Panc1 (cell line): ENCODE results near the gene EPHB1. TPM values are rescaled to one million over a fixed set of nuclear protein-coding genes. Genes with fewer than 3 reads are reported as not detected.

ENCODE experiments used
- ATAC-seq: fragments of 200-7000 bp; cut with Tn5 transposase; 2 replicates; pipeline ENCODE4 v1.9.1; 2020; ENCODE audit warnings: mild to moderate bottlenecking, moderate library complexity
- BruUV-seq: library from RNA; stranded (reverse); fragments of 400-500 nt; replicated peaks from 2 replicates; lab custom pipeline; 2021; lab: Mats Ljungman, UMichigan
- CTCF ChIA-PET: fragments of 300-600 bp; sonication (Branson Sonifier 250); formaldehyde crosslinking; loops from one replicate; lab custom pipeline; 2022; ENCODE audit warnings: antibody characterized with exemption; lab: Charles Lee
- POLR2A ChIA-PET: fragments of 300-600 bp; sonication (Branson Sonifier 250); formaldehyde crosslinking; loops from one replicate; lab custom pipeline; 2022; ENCODE audit warnings: antibody characterized with exemption; lab: Charles Lee
- DNase-seq: peaks from one replicate; pipeline ENCODE4 v3.0.0-alpha.2; 2010; ENCODE audit warnings: low read depth, low spot score
- H3K27ac ChIP-seq: 2 replicates; pipeline ENCODE4 v1.5.1; 2011; ENCODE audit warnings: mild to moderate bottlenecking, low read length, inconsistent platforms
- H3K27me3 ChIP-seq: fragments of 200-500 bp; sonication (Bioruptor generic); 2 replicates; pipeline ENCODE4 v1.6.0; 2014; ENCODE audit warnings: low read length, inconsistent platforms; ENCODE audit not compliant: control insufficient read depth, insufficient read depth
- H3K36me3 ChIP-seq: fragments of 200-500 bp; sonication (Bioruptor generic); 2 replicates; pipeline ENCODE4 v1.5.1; 2014; ENCODE audit warnings: inconsistent platforms, mild to moderate bottlenecking, low read length, moderate library complexity; ENCODE audit not compliant: control insufficient read depth, insufficient read depth
- H3K4me1 ChIP-seq: 2 replicates; pipeline ENCODE4 v1.5.1; 2011; ENCODE audit warnings: inconsistent platforms, mild to moderate bottlenecking, low read length, moderate library complexity; ENCODE audit not compliant: control insufficient read depth, insufficient read depth
- H3K4me3 ChIP-seq, 2 experiments: 2 replicates each; pipeline ENCODE4 v1.5.1; 2011 to 2012; ENCODE audit warnings: low read depth in 2 of 2, low read length in 2 of 2, mild to moderate bottlenecking in 2 of 2, inconsistent platforms in 1 of 2, moderate library complexity in 1 of 2
- H3K9me3 ChIP-seq: fragments of 200-500 bp; sonication (Bioruptor generic); 2 replicates; pipeline ENCODE4 v1.5.1; 2014; ENCODE audit warnings: low read depth, mild to moderate bottlenecking, inconsistent platforms, low read length, moderate library complexity; ENCODE audit not compliant: control insufficient read depth, insufficient read depth
- POLR2AphosphoS5 ChIP-seq: IDR thresholded peaks from 2 replicates; pipeline ENCODE4 v1.6.1; 2012; ENCODE audit warnings: mild to moderate bottlenecking, low read depth, low read length, moderate library complexity
- SIN3A ChIP-seq: IDR thresholded peaks from 2 replicates; pipeline ENCODE4 v1.6.1; 2012; ENCODE audit warnings: low read depth, mild to moderate bottlenecking, low read length, moderate library complexity, borderline replicate concordance; ENCODE audit not compliant: insufficient read depth
- TCF7L2 ChIP-seq: IDR thresholded peaks from 2 replicates; pipeline ENCODE4 v1.6.1; 2011; ENCODE audit warnings: mild to moderate bottlenecking, low read depth, low read length, inconsistent platforms
- in situ Hi-C: cut with HindIII; loops from 2 replicates; pipeline ENCODE4 v1.10.0; 2016; ENCODE audit warnings: low sequenced_read_pairs, low pct_unique_long_range_greater_than_20kb
- intact Hi-C: fragments of 100-400 bp; cut with micrococcal nuclease; formaldehyde crosslinking; loops from one replicate; pipeline ENCODE4 v1.10.0; 2022; ENCODE audit not compliant: unreplicated experiment
- total RNA-seq: library from RNA; stranded (reverse); gene quantifications from one replicate; pipeline ENCODE4 v1.2.1, GENCODE V29; 2021; ENCODE audit not compliant: unreplicated experiment
- TF ChIP-seq, protein P1 (sequence below): fragments of 450-650 bp; IDR thresholded peaks from 2 replicates; pipeline ENCODE4 v1.5.1; 2017; ENCODE audit warnings: mild to moderate bottlenecking
- TF ChIP-seq, protein P2 (sequence below), 2 experiments: IDR thresholded peaks; 2 replicates each; pipeline ENCODE4 v1.6.1; 2011 to 2012; ENCODE audit warnings: low read depth in 2 of 2, control low read depth in 1 of 2, low read length in 1 of 2, mild to moderate bottlenecking in 1 of 2, moderate library complexity in 1 of 2; ENCODE audit not compliant: insufficient read depth in 1 of 2

EPHB1 gene
- total RNA-seq, 1 experiment from 2014 or later = 0.46 TPM

DNA sequence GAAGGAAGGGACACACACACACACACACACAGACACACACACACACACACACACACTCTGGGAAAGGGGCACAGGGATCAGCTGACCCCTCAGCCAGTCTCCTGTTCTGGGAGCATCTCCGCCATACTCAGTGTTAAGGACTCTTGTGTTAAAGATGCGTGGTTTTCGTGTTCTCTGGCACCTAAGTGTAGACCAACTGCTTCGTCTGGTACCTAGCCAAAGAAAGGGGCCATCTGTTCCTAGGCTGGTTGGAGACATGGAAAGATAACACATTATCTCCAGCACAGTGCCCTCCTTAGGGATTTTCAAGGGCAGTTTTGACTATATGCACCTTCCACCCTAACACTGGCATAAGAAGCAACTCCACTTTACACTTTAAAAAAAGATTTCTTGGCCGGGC lies 65.1 kb downstream of the EPHB1 start:
- H3K4me1 ChIP-seq = no peaks in the 10 kb centered on the region
- peaks cover 2% of the 10 kb centered on the region; the same call in 1 of the 2 replicates for H3K27me3 ChIP-seq
- TF ChIP-seq, protein P1, sequence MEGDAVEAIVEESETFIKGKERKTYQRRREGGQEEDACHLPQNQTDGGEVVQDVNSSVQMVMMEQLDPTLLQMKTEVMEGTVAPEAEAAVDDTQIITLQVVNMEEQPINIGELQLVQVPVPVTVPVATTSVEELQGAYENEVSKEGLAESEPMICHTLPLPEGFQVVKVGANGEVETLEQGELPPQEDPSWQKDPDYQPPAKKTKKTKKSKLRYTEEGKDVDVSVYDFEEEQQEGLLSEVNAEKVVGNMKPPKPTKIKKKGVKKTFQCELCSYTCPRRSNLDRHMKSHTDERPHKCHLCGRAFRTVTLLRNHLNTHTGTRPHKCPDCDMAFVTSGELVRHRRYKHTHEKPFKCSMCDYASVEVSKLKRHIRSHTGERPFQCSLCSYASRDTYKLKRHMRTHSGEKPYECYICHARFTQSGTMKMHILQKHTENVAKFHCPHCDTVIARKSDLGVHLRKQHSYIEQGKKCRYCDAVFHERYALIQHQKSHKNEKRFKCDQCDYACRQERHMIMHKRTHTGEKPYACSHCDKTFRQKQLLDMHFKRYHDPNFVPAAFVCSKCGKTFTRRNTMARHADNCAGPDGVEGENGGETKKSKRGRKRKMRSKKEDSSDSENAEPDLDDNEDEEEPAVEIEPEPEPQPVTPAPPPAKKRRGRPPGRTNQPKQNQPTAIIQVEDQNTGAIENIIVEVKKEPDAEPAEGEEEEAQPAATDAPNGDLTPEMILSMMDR = no peak
- no peak for TF ChIP-seq POLR2AphosphoS5
- TF ChIP-seq SIN3A = no peak
- no peak for TF ChIP-seq TCF7L2
- TF ChIP-seq, protein P2, sequence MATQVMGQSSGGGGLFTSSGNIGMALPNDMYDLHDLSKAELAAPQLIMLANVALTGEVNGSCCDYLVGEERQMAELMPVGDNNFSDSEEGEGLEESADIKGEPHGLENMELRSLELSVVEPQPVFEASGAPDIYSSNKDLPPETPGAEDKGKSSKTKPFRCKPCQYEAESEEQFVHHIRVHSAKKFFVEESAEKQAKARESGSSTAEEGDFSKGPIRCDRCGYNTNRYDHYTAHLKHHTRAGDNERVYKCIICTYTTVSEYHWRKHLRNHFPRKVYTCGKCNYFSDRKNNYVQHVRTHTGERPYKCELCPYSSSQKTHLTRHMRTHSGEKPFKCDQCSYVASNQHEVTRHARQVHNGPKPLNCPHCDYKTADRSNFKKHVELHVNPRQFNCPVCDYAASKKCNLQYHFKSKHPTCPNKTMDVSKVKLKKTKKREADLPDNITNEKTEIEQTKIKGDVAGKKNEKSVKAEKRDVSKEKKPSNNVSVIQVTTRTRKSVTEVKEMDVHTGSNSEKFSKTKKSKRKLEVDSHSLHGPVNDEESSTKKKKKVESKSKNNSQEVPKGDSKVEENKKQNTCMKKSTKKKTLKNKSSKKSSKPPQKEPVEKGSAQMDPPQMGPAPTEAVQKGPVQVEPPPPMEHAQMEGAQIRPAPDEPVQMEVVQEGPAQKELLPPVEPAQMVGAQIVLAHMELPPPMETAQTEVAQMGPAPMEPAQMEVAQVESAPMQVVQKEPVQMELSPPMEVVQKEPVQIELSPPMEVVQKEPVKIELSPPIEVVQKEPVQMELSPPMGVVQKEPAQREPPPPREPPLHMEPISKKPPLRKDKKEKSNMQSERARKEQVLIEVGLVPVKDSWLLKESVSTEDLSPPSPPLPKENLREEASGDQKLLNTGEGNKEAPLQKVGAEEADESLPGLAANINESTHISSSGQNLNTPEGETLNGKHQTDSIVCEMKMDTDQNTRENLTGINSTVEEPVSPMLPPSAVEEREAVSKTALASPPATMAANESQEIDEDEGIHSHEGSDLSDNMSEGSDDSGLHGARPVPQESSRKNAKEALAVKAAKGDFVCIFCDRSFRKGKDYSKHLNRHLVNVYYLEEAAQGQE (IDR thresholded peaks at IDR 0.05; ENCODE audit: insufficient read depth in 1 of 2, low read depth in 2 of 2, low read length in 1 of 2) = no peak
- H3K9me3 ChIP-seq = no peaks in the 10 kb centered on the region
- H3K36me3 ChIP-seq = no peaks in the 10 kb centered on the region
- no TSS peak for BruUV-seq
- in situ Hi-C loops (no loop called here), intact Hi-C loops (no loop called here)
- ChIA-PET POLR2A (no interaction called here), CTCF (no interaction called here)
- no peak overlapping the region for H3K4me3 ChIP-seq
- DNase-seq = no peak
- ATAC-seq = no peak
- no peak overlapping the region for H3K27ac ChIP-seq

DNA sequence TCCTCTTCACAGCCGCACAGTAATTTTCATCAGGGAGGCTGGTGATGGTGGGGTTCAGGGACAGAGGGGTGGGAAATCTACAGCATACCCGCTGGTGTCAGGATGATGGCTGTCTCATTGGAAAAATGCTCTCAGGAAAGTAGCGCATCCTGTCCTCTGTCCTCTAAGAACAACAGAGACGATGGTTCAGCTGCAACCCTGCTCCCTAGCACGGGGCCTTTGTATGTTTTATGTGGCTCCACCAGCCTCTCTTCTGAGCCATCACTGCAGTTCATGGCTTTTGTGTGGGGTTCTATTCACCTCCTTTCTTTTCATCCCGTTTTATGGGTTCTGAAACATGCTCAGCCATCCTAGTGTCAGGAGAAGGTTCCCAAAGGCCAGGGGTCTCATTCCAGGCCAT lies 68.9 kb downstream of the EPHB1 start:
- DNase-seq = no peak
- intact Hi-C loops = no loop called here
- no peak for TF ChIP-seq TCF7L2
- TF ChIP-seq, protein P2 (IDR thresholded peaks at IDR 0.05; ENCODE audit: insufficient read depth in 1 of 2, low read depth in 2 of 2, low read length in 1 of 2) = no peak
- TF ChIP-seq, protein P1 = no peak
- no peak for TF ChIP-seq SIN3A
- TF ChIP-seq POLR2AphosphoS5 = no peak
- H3K27me3 ChIP-seq = peaks cover 6% of the 10 kb centered on the region; the same call in 1 of the 2 replicates
- CTCF ChIA-PET = no interaction called here
- no peaks in the 10 kb centered on the region for H3K36me3 ChIP-seq
- H3K4me1 ChIP-seq = no peaks in the 10 kb centered on the region
- POLR2A ChIA-PET = interaction anchor here (0.6 kb wide), 1 partner anchor 548 kb away, joined by 3 read pairs; no protein-coding TSS in a partner anchor
- H3K4me3 ChIP-seq = no peak overlapping the region
- no peak overlapping the region for H3K27ac ChIP-seq
- ATAC-seq = no peak
- no peaks in the 10 kb centered on the region for H3K9me3 ChIP-seq
- in situ Hi-C loops = no loop called here
- BruUV-seq = no TSS peak
